Epidermal melanocyte (primary cell): ENCODE data around the gene HDAC11.
"Not testable (repeated sequence)": the region's sequence is repeated elsewhere in the genome, so short reads cannot be mapped to it uniquely, and the experiment has no call there.

Experiments used
- DNase-seq: peaks from one replicate; pipeline ENCODE4 v3.0.0; 2011; ENCODE audit warnings: low spot score; ENCODE audit not compliant: insufficient read length

HDAC11 gene, protein sequence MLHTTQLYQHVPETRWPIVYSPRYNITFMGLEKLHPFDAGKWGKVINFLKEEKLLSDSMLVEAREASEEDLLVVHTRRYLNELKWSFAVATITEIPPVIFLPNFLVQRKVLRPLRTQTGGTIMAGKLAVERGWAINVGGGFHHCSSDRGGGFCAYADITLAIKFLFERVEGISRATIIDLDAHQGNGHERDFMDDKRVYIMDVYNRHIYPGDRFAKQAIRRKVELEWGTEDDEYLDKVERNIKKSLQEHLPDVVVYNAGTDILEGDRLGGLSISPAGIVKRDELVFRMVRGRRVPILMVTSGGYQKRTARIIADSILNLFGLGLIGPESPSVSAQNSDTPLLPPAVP

DNA sequence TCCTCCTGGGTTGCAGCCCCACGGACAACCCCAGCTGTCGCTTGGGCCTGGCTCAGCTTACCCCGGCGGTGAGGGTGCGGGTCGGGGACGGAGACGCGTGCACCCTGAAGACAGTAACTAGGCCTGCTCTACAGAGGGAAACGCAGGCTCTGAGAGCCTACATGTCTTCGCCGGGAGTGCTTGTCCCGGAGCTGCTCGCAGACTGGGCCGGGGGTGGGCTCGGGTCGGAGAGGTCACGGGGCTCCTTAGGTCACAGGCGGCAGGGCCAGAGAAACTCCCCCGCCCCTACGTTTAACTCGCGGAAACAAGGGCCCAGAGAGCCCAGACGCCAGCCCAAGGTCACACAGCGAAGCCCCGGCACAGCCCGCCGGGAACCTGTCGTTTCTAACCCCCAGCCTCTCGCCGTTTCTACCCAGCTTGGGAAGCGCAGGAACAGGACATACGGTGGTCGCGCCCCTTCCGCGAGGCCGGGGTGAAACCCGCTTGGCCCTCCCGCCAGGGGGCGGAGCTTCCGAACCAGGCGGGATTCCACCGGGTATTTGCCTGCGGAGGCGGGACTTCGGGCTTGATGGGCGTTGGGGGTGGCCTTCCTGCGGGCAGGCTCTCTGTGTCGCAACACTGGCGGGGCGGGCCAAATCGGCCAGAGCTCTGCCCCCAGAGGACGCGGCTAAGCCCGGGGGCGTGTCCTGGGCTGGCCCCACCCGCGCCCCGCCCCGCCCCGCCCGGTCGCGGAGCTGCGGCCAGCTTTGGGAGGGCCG is at the start of gene HDAC11:
HDAC11 (plus strand) TSS at position 725 of the 758 bp plus-strand sequence. CDS start 42 bp downstream, outside the sequence.
- DNase-seq: peak; percentile 98

DNA sequence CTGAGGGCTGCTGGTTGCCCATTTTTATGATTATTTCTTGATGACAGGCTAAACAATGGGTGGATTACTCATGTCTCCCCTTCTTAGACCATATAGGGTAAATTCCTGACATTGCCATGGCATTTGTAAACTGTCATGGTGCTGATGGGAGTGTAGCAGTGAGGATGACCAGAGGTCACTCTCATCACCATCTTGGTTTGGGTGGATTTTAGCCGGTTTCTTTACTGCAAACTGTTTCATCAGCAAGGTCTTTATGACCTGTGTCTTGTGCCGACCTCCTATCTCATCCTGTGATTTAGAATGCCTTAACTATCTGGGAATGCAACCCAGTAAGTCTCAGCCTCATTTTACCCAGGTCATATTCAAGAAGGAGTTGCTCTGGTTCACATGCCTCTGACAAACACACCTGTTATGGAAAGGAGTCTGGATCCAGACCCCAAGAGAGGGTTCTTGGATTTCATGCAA is 49.7 kb upstream of the HDAC11 start:
- DNase-seq: not testable (repeated sequence)

DNA sequence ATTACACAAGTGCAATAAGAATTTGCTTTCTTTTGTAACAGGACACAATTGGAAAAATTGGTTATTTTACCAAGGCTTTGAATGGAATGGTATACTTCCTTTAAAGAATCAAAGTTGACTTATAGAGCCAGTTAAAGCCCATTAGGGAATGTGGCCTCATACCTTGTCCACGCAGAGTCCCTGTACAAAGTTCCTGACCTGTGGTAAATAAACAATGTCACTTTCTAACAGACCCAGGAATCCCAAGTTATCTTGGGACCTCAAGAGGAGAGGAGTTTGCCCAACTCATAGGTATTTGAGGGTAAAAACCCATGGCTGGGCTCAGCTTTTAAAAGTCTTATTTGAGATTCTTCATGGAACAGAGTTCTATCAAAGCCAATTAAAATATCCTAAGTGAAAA is 48.0 kb upstream of the HDAC11 start:
- no peak for DNase-seq

DNA sequence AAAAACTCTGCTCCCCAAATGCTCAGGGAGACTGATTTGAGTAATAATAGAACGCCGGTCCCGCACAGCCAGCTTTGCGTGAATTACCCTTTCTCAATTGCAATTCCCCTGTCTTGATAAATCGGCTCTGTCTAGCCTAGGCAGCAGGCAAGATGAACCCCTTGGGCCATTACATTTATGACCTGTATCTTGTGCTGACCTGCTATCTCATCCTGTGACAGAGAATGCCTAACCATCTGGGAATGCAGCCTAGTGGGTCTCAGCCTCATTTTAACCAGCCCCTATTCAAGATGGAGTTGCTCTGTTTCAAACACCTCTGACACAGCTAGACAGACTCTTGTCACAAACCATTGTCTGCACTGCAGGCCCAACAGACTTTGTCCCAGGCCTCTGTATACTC is 46.2 kb upstream of the HDAC11 start:
- DNase-seq: no peak

DNA sequence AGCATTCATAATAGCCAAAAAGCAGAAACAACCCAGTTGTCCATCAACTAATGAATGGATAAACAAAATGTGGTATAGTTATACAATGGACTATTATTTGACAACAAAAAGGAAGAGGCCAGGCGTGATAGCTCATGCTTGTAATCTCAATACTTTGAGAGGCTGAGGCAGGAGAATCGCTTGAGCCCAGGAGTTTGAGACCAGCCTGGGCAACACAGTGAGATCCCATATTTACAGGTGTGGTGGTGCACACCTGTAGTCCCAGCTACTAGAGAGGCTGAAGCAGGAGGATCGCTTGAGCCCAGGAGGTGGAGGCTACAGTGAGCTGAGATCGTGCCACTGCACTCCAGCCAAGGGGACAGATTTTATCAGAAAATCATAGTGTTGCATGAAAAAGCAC is 43.9 kb upstream of the HDAC11 start:
- not testable (repeated sequence) for DNase-seq

DNA sequence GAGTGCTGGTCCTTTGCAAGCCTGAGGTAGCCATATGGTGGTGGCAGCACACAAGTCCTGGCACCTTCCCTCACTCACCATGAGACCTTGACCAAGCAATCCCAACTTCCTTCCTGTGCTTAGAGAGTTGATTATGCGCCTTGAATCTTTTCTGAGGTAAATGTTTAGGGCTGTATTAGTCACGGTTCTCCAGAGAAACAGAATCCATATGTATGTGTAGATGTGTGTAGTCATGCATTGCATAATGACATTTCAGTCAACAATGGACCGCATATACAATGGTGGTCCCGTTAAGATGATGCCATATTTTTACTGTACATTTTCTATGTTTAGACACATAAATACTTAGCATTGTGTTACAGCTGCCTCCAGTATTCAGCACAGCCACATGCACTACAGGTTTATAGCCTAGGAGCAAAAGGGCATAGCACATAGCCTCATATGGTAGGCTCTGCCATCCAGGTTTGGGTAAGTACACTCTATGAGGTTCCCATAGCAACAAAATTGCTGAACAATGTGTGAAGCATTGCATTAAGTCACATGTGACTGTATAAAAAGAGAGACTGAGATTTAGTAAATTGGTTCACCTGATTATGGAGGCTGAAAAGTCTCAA is 39.8 kb upstream of the HDAC11 start:
- no peak for DNase-seq

DNA sequence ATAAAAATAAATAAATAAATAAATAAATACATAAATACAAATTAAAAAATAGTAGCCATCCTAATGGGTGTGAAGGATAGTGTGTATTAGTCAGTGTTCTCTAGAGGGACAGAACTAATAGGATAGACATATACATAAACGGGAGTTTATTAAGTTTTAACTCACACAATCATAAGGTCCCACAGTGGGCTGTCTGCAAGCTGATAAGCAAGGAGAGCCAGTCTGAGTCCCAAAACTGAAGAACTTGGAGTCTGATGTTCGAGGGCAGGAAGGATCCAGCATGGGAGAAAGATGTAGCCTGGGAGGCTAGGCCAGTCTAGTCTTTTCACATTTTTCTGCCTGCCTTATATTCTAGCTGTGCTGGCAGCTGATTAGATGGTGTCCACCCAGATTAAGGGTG is 37.2 kb upstream of the HDAC11 start:
- not testable (repeated sequence) for DNase-seq

DNA sequence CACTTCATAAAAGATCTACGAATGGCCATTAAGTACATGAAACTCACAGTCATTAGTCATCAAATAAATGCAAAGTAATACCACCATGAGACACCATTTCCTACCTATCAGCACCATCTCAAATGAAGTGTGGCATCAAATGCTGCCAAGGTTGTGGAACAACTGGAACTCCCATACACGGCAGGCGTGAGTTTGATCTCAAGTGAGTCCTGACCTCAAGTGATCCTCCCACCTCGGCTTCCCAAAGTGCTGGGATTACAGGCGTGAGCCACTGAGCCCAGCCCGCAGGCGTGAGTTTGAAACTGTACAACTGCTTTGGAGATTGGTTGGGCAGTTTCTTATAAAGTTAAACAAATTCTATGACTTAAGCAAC is 28.8 kb upstream of the HDAC11 start:
- no peak for DNase-seq

DNA sequence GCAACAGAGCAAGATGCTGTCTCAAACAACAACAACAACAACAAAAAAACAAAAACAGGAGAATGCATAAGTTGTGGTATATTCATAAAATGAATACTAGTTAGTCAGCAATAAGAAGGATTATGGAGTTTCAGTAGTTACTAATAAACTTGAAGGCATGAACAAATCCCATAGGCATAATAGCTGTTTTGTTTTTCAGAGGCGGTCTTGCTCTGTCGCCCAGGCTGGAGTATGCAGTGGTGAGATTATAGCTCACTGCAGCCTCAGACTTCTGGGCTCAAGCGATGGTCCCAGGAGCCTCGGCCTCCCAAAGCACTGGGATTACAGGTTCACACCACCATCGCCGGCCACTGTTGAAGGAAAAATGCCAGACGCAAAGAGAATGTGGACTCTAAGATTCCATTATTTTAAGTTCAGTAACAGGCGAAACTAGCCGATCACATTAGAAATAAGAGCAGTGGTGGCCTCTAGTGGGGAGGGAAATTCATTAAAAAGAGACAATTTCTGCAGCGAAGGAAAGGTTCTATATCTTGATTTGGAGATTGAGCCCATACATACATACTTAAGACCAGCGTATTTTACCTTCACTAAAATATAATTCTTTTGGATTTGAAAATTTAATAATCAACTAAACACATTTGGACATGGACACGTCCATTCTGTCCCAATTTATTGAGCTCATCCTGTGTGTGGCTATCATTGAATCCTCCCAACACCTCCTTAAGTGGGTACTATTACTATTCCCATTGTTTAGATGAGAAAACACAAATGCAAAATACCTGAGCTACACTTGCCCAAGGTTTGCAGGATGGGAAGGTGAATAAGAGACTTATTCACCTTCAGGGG is 27.4 kb upstream of the HDAC11 start:
- DNase-seq: no peak

DNA sequence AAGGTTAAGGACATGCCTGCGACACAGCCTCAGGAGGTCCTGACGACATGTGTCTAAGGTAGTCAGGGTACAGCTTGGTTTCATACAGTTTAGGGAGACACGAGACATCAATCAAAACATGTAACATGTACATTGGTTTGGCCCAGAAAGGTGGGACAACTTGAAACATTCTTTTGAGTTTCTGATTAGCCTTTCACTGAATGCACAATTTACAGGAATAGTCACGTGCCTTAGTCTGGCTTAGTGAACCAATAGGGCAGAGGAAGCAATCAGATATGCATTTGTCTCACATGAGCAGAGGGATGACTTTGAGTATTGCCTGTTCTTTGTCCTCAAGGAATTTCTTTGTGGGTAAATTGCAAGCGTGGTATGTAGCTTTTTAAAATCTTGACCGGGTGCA is 24.5 kb upstream of the HDAC11 start:
- no peak for DNase-seq

DNA sequence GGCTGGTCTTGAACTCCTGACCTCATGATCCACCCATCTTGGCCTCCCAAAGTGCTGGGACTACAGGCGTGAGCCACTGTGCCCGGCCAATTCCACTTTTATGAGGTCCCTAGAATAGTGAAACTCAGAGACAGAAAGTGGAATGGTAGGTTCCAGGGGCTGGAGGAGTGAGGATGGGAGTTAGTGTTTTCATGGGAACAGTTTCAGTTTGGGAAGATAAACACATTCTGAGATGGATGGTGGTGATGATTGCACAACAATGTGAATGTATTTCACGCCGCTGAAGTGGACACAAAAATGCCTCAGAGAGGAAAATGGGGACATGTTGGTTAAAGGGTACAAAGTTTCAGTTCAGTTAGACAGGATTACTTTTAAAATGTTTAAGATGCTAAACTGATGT is 22.5 kb upstream of the HDAC11 start:
- no peak for DNase-seq

DNA sequence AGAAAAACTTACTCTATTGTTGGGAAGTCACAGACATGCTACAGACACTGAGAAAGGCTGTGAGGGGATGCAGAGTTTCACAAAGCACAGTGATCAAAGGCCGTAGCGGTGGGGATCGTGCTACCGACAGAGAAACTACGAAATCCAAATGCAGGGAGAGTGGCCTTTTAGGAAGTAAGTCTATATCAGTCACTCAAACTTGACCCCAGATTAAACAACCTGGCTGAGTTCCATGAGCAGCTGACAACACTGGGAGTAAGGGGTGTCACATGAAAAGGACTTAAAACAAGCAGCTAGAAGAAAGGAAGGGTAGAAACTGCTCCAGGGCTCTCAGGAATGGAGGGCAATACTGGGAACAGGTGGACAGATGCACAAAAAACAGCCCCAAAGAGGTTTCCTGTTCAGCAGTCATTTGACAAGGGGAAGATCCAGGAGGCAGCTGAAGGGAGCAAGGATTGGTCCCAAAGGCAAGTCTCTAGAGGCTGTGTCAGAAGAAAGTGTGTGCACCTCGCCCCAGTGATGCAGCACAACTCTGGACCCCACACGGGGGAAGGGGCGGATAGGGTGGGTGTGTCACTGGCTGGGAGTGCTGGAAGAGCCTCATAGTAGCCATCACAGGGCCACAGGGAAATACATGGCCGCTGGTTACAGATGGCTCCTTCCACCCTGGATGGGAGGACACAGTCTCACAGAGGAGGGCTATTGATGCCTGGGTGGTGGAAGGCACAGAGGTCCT is 20.3 kb upstream of the HDAC11 start:
- DNase-seq: no peak

DNA sequence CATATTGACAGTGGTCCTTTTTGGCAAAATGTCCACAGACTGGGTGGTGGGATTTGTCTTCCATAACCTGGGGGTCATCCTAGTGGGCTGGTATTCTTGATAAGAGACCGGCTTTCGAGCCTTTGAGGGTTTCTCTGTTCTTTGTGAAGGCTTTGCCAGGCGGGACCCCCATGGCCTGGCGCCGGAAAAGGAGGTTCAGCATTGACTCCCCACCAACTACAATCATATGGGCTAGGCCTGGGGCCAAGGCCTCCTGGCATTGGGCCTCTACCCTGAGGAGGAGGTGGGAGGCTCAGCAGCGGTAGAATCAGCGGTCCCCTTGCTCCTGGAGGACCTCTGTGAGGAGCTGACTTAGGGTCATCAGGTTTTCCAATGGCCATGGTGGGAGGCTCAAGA is 19.8 kb upstream of the HDAC11 start:
- DNase-seq: no peak

DNA sequence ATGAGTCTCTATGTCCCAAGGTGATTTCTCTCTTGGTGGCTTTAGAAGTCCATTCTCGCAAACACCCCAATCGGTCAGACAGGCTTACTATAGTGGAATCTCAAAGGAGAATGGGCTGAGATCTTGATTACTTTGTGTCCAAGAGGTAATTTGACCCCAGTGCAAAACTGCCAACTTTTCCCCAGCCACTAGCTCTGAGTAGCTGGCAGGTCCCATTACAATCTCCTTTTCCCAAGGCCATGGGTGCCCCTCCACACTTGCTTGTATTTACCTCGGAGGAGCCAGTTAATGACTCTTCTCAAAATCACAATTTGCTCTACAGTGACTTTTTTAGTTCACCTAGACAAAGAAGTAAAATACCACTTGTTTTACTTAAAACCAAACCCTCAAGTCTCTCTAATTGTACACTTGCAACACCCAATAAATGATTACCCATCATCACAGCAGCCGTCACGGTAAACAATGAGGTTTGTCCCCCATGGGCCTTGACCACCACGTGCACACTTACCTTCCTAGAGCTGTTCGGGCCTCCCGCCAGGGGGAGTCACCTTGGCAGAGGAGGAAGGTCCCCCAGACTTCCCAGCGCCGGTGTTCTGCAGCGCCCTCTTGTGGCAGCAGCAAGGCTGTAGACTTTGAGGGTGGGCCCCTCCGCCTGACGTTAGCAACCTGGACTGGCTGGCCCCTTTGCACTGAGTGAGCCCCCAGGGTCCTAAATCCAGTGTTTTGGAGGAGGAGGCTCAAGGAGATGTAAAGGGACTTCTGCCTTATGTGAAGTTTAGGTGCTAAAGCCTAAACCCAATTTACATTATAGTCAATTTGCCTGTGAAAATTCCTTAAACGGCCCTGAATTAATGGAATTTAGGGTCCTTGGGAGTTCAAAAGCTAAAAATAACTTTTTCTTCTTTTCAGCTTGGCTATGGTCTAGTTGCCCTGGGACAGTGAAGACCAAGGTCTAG is 18.7 kb upstream of the HDAC11 start:
- DNase-seq: no peak

DNA sequence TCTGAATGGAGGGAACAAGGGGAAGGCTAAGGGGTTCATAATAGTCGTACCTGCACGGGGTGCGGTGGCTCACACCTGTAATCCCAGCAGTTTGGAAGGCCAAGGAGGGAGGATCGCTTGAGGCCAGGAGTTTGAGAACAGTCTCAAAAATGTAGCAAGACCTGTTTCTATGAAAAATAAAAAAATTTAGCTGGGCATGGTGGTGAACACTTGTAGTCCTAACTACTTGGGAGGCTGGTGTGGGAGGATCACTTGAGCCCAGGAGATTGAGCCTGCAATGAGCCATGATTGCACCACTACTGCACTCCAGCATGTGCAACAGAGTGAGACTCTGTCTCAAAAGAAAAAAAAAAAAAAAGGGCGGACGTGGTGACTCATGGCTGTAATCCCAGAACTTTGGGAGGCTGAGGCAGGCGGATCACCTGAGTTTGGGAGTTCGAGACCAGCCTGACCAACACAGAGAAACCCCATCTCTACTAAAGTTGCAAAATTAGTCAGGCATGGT is 17.9 kb upstream of the HDAC11 start:
- DNase-seq: no peak

DNA sequence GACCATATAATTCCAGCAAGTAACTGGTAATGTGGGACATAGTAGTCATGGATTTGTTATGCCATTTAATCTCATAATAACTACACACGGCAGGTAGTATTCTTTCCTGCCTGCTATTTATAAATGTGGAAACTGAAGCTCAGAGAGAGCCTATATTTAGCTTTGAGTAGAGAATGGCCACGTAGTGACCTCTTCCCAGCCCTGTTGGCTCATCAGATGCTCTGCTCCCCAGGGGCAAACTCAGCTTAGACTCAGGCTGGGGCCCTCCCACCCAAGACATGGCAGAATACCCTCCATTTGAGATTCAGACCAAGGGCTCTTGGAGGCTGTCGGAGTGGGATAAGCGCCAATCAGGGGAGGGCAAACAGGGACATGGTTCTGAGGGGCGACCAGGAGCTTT is 17.3 kb upstream of the HDAC11 start:
- no peak for DNase-seq

DNA sequence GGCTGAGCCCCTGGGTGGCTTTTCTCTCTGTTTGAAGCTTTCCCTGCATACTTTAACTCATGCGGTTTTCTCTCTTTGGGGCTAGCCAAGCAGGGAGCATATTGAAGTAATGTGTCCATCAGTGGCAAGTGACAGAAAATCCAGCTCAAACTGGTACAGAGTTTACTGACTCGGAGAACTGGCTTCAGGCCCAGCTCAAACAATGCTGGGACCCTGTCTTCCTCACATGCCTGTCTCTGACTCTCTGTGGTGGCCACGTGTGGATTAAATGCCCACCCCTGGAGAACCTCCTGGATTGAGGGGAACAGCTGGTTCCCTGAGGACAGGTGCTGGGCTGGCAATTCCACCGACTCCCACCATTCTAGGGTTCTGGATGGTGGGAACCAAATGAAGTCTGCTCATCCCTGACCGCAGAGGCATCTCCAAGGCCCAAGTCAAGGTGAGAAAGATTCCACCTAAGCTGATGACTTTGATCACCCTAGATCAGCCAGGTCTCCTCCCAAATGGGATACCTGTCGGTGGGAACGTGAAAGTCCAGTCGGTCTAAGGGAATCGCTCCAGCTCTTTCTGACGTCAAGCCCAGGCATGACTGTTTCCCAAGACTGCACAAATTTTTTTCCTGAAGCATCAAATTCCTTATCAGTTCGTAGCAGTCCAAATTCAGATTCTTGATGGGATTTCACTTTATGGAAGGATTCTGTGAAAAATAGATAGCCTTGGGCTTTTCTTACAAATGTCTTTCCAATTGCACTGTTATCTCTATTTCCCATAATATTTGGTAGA is 16.3 kb upstream of the HDAC11 start:
- no peak for DNase-seq

DNA sequence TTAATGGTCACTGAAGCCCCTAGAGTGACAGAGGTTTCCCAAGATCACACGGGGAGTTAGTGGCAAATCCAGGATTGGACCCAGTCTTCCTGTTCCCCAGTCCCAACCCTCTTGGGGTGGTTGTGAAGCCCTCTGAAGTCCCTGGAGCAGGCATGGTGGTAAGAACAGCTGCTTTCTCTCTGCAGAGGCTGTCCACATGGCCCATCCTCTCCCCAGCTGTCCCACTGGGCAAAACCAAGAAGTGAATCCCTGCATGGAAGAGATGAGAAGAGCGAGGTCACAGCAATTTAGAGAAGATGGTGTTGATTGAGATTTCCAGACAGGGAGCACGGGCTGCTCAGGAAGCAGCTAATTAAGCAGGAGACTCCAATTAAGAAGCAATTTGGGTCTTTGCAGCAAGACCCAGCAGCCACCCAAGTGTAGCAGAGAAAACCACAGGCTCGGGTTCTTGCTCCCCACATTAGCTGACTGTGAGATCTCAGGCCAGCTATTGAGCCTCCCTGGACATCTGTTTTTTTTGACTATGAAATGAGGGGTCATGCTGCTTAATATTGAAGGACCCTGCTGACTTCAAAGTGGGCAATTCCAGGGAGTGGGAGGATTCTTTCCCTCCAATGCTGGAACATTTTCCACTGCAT is 14.8 kb upstream of the HDAC11 start:
- no peak for DNase-seq
